Mesothelial cell of epicardium (in vitro differentiated cells): ENCODE data around the gene SLC9A1. TPM values are rescaled to one million over a fixed set of nuclear protein-coding genes. Genes with fewer than 3 reads are reported as not detected.
A peak's percentile ranks its signal among the peaks of the same experiment; 100 is the strongest.

Source experiments
- DNase-seq, 2 experiments: peaks; one replicate each; pipeline ENCODE4 v3.0.0; 2021; ENCODE audit warnings: low spot score in 2 of 2; ENCODE audit not compliant: unreplicated experiment in 2 of 2
- H3K27ac Mint-ChIP-seq: 2 replicates; pipeline ENCODE4 v1.8.0; 2021; ENCODE audit warnings: mixed read lengths
- H3K27me3 Mint-ChIP-seq: 2 replicates; pipeline ENCODE4 v1.8.0; 2021; ENCODE audit warnings: low read depth, mixed read lengths
- H3K36me3 Mint-ChIP-seq: 2 replicates; pipeline ENCODE4 v1.8.0; 2021; ENCODE audit warnings: mixed read lengths
- H3K4me1 Mint-ChIP-seq: 2 replicates; pipeline ENCODE4 v1.8.0; 2021; ENCODE audit warnings: mixed read lengths
- H3K4me3 Mint-ChIP-seq: 2 replicates; pipeline ENCODE4 v1.8.0; 2021; ENCODE audit warnings: mild to moderate bottlenecking, moderate library complexity, mixed read lengths
- H3K9me3 Mint-ChIP-seq: 2 replicates; pipeline ENCODE4 v1.8.0; 2021; ENCODE audit warnings: mixed read lengths
- total RNA-seq: library from RNA; stranded (reverse); gene quantifications from 3 replicates; pipeline ENCODE4 v1.2.1, GENCODE V29; 2021
- TF ChIP-seq, protein P1 (sequence below): fragments of 200-600 bp; sonication (generic); IDR thresholded peaks from one replicate; pipeline ENCODE4 v1.5.0; 2021; ENCODE audit warnings: antibody characterized with exemption; ENCODE audit not compliant: unreplicated experiment

The SLC9A1 gene
- total RNA-seq, 1 donor from 2014 or later = 33.9 TPM

DNA sequence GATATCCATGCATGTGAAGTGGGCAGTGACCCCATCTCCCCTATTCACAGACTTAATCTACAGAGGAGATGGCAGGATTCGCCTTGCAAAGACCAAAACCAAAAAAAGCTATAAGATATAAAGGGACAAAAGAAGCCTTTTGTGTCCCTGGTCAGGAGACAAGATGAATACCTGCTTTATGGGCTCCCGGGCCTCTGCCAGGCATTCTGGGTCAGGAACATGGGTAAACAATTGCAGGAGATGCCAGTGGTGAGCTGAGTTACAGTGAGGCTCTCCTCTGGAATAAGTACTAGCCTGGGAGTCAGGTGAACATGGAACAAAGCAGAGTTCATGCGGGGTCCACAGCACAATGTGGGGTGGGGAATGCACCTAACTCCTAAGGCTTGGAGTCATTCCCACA lies 4.7 kb downstream of the SLC9A1 start:
- TF ChIP-seq, protein P1, sequence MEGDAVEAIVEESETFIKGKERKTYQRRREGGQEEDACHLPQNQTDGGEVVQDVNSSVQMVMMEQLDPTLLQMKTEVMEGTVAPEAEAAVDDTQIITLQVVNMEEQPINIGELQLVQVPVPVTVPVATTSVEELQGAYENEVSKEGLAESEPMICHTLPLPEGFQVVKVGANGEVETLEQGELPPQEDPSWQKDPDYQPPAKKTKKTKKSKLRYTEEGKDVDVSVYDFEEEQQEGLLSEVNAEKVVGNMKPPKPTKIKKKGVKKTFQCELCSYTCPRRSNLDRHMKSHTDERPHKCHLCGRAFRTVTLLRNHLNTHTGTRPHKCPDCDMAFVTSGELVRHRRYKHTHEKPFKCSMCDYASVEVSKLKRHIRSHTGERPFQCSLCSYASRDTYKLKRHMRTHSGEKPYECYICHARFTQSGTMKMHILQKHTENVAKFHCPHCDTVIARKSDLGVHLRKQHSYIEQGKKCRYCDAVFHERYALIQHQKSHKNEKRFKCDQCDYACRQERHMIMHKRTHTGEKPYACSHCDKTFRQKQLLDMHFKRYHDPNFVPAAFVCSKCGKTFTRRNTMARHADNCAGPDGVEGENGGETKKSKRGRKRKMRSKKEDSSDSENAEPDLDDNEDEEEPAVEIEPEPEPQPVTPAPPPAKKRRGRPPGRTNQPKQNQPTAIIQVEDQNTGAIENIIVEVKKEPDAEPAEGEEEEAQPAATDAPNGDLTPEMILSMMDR = no peak
- Mint-ChIP-seq H3K4me3 (no peak overlapping the region), H3K9me3 (no peaks in the 10 kb centered on the region), H3K27me3 (no peaks in the 10 kb centered on the region), H3K27ac (no peak overlapping the region), H3K36me3 (no peaks in the 10 kb centered on the region), H3K4me1 (peaks cover 68% of the 10 kb centered on the region)
- no peak for DNase-seq

DNA sequence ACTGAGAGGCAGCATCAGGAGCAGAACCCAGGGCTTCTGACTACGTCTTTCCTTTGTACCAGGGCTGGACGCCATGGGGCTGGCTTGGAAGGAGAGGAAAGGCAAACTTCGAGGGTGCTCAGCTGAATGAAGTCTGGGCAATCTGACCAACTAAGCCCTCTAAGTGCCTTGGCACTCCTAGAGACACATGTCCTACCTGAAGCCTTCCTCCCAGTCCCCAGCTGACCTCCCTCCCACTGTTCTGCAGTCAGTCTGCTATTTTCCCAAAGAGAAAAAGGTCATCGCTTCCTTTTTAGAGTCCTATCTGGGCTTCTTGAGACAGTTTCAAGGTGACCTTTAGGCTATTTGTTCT lies 5.2 kb downstream of the SLC9A1 start:
- Mint-ChIP-seq H3K27me3 (no peaks in the 10 kb centered on the region), H3K27ac (no peak overlapping the region), H3K36me3 (no peaks in the 10 kb centered on the region), H3K9me3 (no peaks in the 10 kb centered on the region), H3K4me3 (no peak overlapping the region), H3K4me1 (peaks cover 71% of the 10 kb centered on the region)
- no peak for DNase-seq
- TF ChIP-seq, protein P1 = no peak

DNA sequence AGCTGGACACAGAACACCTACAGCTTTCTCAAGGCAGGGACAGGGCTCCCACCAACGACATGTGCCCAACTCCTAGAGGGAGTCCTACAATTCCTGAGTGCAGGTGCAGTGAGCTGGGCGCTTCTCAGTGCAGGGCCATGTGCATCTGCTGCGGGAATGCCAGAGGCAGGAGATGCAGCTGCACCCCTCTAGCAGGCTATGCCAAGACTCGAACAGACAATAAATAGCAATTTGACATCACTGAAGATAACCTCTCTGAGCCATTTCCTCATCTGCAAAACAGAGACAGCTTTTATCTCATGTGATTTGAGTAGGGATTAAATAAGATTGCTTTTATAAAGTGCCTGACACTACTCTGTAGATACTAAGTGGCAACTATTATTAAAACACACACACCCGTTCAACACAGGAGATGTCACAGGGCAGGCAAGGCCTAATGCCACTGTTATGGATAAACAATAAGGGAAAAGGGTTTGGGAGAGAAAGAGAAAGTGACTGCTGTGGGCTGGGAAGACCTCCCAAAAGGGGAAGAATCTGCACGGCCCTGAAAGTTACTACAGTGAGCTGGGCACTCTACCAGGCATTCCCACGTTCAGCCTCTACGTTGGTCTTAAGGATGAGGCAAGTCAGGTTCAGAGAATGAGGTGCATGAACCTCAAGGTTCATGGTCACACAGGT lies 5.7 kb downstream of the SLC9A1 start:
- H3K36me3 Mint-ChIP-seq = no peaks in the 10 kb centered on the region
- H3K27ac Mint-ChIP-seq = no peak overlapping the region
- TF ChIP-seq, protein P1 = no peak
- DNase-seq = no peak
- no peak overlapping the region for H3K4me3 Mint-ChIP-seq
- H3K27me3 Mint-ChIP-seq = no peaks in the 10 kb centered on the region
- no peaks in the 10 kb centered on the region for H3K9me3 Mint-ChIP-seq
- peaks cover 71% of the 10 kb centered on the region for H3K4me1 Mint-ChIP-seq

DNA sequence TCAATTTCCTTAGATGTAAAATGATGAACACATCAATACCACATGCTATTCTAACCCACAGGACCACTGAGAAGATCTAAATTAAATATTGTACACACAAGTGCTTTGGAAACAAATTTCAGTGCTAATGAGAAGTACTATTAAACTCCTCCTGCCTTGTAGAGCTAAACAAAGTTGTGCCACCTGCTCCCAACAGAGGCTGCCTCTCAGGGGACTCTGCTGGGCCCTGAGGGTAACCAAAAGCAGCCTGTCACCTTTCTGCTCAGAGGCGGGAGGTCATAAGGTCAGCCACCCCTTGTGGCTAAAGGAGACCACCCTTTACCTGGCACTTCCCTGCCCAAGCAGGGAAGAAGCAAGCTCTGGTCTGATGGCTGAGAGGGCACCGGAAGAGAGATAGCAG lies 6.3 kb downstream of the SLC9A1 start:
- H3K9me3 Mint-ChIP-seq = no peaks in the 10 kb centered on the region
- H3K36me3 Mint-ChIP-seq = no peaks in the 10 kb centered on the region
- peaks cover 71% of the 10 kb centered on the region for H3K4me1 Mint-ChIP-seq
- TF ChIP-seq, protein P1 = no peak
- peak overlapping the region; percentile 83 for H3K27ac Mint-ChIP-seq
- H3K4me3 Mint-ChIP-seq = no peak overlapping the region
- no peak for DNase-seq
- no peaks in the 10 kb centered on the region for H3K27me3 Mint-ChIP-seq

DNA sequence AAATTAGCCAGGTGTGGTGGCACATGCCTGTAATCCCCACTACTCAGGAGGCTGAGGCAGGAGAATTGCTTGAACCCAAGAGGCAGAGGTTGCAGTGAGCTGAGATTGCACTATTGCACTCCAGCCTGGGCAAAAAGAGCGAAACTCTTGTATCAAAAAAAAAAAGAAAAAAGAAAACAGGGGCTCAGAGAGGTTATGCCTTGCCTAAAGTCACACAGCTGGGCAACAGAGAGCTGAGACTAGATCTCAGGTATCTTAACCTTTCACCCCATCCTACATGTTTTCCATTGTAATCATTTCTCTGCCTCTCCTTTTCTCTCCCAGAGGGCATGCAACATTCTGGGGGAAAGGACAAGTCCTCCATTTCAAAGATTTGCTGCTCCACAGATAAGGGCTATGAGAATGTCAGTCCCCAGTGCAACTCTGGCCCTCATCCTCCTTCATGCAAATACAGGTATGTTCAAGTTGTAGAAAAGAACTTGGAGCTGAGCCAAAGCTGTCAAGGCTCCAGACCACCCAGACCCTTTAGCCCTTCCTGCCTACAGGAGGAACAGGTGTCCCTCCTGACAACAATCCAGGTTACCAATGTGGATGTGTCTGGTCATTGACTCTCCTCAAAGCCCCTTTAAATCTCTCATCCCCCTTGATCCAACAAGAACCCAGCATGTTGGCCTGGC lies 6.9 kb downstream of the SLC9A1 start:
- DNase-seq = no peak
- Mint-ChIP-seq H3K27me3 (no peaks in the 10 kb centered on the region), H3K9me3 (no peaks in the 10 kb centered on the region), H3K27ac (peak overlapping the region; percentile 83), H3K36me3 (no peaks in the 10 kb centered on the region), H3K4me3 (no peak overlapping the region), H3K4me1 (peaks cover 71% of the 10 kb centered on the region)
- TF ChIP-seq, protein P1 = no peak
